GM12878 (cell line): ENCODE results near the gene NBDY. TPM values are rescaled to one million over a fixed set of nuclear protein-coding genes. Genes with fewer than 3 reads are reported as not detected.

Experiments
- BRCA1 ChIP-seq: IDR thresholded peaks from 2 replicates; pipeline ENCODE4 v1.6.1; 2011; ENCODE audit warnings: low read depth, low read length, improper control_type of control experiment
- CREM ChIP-seq: IDR thresholded peaks from 2 replicates; pipeline ENCODE4 v1.6.1; 2014; ENCODE audit warnings: antibody characterized with exemption, low read depth
- CTCF ChIP-seq, 3 experiments: IDR thresholded peaks in 2 of 3; conservative IDR thresholded peaks in 1 of 3; 2 replicates each; pipeline ENCODE4 v1.5.1; 2011; ENCODE audit warnings: low read depth in 3 of 3, low read length in 3 of 3, mild to moderate bottlenecking in 3 of 3, control low read depth in 2 of 3, moderate library complexity in 2 of 3, inconsistent platforms in 1 of 3, mixed read lengths in 1 of 3; ENCODE audit not compliant: control insufficient read depth in 2 of 3, insufficient read depth in 1 of 3; ENCODE audit errors: extremely low read depth in 1 of 3
- E2F4 ChIP-seq: IDR thresholded peaks from 2 replicates; pipeline ENCODE4 v1.6.1; 2012; ENCODE audit warnings: low read depth, low read length, improper control_type of control experiment
- GABPA ChIP-seq: IDR thresholded peaks from 2 replicates; pipeline ENCODE4 v1.6.1; 2014; ENCODE audit warnings: antibody characterized with exemption, low read depth, mild to moderate bottlenecking, inconsistent platforms
- HCFC1 ChIP-seq: fragments of 150-350 bp; IDR thresholded peaks from 2 replicates; pipeline ENCODE4 v1.6.1; 2014; ENCODE audit warnings: low read length
- KAT2A ChIP-seq: conservative IDR thresholded peaks from 2 replicates; pipeline ENCODE4 v1.6.1; 2011; ENCODE audit warnings: low read depth, low read length; ENCODE audit not compliant: control insufficient read depth
- NFYA ChIP-seq: IDR thresholded peaks from 2 replicates; pipeline ENCODE4 v1.6.1; 2011; ENCODE audit warnings: low read depth, mild to moderate bottlenecking, low read length, improper control_type of control experiment, borderline replicate concordance
- PBX3 ChIP-seq: IDR thresholded peaks from 2 replicates; pipeline ENCODE4 v1.6.1; 2011; ENCODE audit warnings: mild to moderate bottlenecking, low read depth, low read length, moderate library complexity; ENCODE audit not compliant: insufficient replicate concordance
- POLR2A ChIP-seq: IDR thresholded peaks from 2 replicates; pipeline ENCODE4 v1.6.1; 2011; ENCODE audit warnings: low read depth, mild to moderate bottlenecking, low read length
- PRDM15 ChIP-seq: fragments of 450-650 bp; formaldehyde crosslinking; IDR thresholded peaks from 2 replicates; pipeline ENCODE4 v1.4.0; 2020; ENCODE audit warnings: mild to moderate bottlenecking, moderate library complexity
- RAD21 ChIP-seq: IDR thresholded peaks from 2 replicates; pipeline ENCODE4 v1.6.1; 2011; ENCODE audit warnings: mild to moderate bottlenecking, low read depth, low read length, moderate library complexity; ENCODE audit not compliant: insufficient read depth
- RBBP5 ChIP-seq: fragments of 200-600 bp; sonication (generic); conservative IDR thresholded peaks from 2 replicates; pipeline ENCODE4 v1.6.1; 2016
- RELB ChIP-seq: fragments of 450-650 bp; IDR thresholded peaks from 2 replicates; pipeline ENCODE4 v1.6.1; 2017; ENCODE audit warnings: low read depth, mild to moderate bottlenecking, moderate library complexity
- SMC3 ChIP-seq: IDR thresholded peaks from 2 replicates; pipeline ENCODE4 v1.6.1; 2011; ENCODE audit warnings: low read length, improper control_type of control experiment, borderline replicate concordance
- YY1 ChIP-seq: IDR thresholded peaks from 2 replicates; pipeline ENCODE4 v1.6.1; 2011; ENCODE audit warnings: low read depth, mild to moderate bottlenecking, low read length
- ZBTB4 ChIP-seq: fragments of 450-650 bp; formaldehyde crosslinking; IDR thresholded peaks from 2 replicates; pipeline ENCODE4 v1.4.0; 2022; ENCODE audit warnings: mild to moderate bottlenecking, moderate library complexity
- polyA plus RNA-seq, 11 experiments: library from polyadenylated mRNA; depleted of rRNA in 4 of 11; unstranded in 6 of 11; stranded (reverse) in 5 of 11; fragments of >200 nt; fragmentation: Nextera tagmentation in 4 of 11; fragmentation: Illumina TruSeq in 1 of 11; extraction: Ambion mirVana in 4 of 11; extraction: Trizol in 1 of 11; gene quantifications; 1 replicate in 1 of 11; 2 replicates in 10 of 11; pipeline versions ENCODE4 v1.2.1 to v1.2.3, GENCODE V29; 2011 to 2016; ENCODE audit warnings: inconsistent platforms in 2 of 11, missing spikeins in 2 of 11, low read depth in 1 of 11
- total RNA-seq, 4 experiments: library from RNA; depleted of rRNA in 3 of 4; stranded (reverse); fragments of >200 nt in 3 of 4; fragmentation: Illumina TruSeq in 1 of 4; extraction: Trizol in 1 of 4; gene quantifications; 2 replicates each; pipeline versions ENCODE4 v1.2.1 to v1.2.3, GENCODE V29; 2013 to 2021

NBDY gene
- total and polyA plus RNA-seq, 10 of the 15 experiments (the other 5 are each of a cell fraction or from before 2014, with no cell fraction given): 10.8 to 122 (median 61.5) TPM

- no peak for TF ChIP-seq ZBTB4 (CRISPR knock-in tag)
- TF ChIP-seq SMC3: peak; percentile 22
- no peak for TF ChIP-seq POLR2A
- 0 out of 2 replicates have a peak, but pooled peaks have one; percentile 15 for TF ChIP-seq CREM
- TF ChIP-seq GABPA: no peak
- TF ChIP-seq KAT2A: no peak
- TF ChIP-seq RAD21: peak; percentile 68
- TF ChIP-seq PRDM15 (CRISPR knock-in tag): no peak
- TF ChIP-seq RELB: peak; percentile 54; the same call in 1 of the 2 replicates
- TF ChIP-seq PBX3: no peak
- no peak for TF ChIP-seq E2F4
- no peak; the same call in 1 of the 2 replicates for TF ChIP-seq HCFC1
- TF ChIP-seq BRCA1: no peak
- no peak for TF ChIP-seq RBBP5
- no peak for TF ChIP-seq NFYA
- peak; percentile 41 to 59 (median 42); a peak in 5 of 6 replicates for TF ChIP-seq CTCF (IDR thresholded peaks at IDR 0.05 in 2 of 3, conservative IDR thresholded peaks at IDR 0.05 in 1 of 3; ENCODE audit: control insufficient read depth in 2 of 3, extremely low read depth in 1 of 3, insufficient read depth in 1 of 3, low read depth in 3 of 3, low read length in 3 of 3)
- peak; percentile 95 for TF ChIP-seq YY1
Observed at GRCh38 chrX:56783450-56783831, 54.4 kb downstream of the NBDY start (continued).
